ENCODE results near the gene ARL15.

- no peak for TF ChIP-seq CTCF (IDR thresholded peaks at IDR 0.05)
- TF ChIP-seq POLR2A (IDR thresholded peaks at IDR 0.05), result no peak
Observed at GRCh38 chr5:54222336-54222735, 88.0 kb downstream of the ARL15 start.
